Lung (tissue), 12 donors: ENCODE data around the gene GFRA1. TPM values are rescaled to one million over a fixed set of nuclear protein-coding genes. Genes with fewer than 3 reads are reported as not detected.

Source experiments
- ATAC-seq: fragments of 200-7000 bp; cut with Tn5 transposase; one replicate; pipeline ENCODE4 v1.9.1; 2020; ENCODE audit warnings: moderate number of reproducible peaks; ENCODE audit not compliant: insufficient read depth, low FRiP score
- DNase-seq, 3 donors: peaks; one replicate each; pipeline ENCODE4 v3.0.0-alpha.2; 2013 to 2017
- H3K27ac ChIP-seq, 2 donors: one replicate each; pipeline ENCODE4 v1.5.1; 2013; ENCODE audit warnings: mild to moderate bottlenecking in 2 of 2, moderate library complexity in 2 of 2, control low read depth in 1 of 2, inconsistent platforms in 1 of 2, low read depth in 1 of 2, low read length in 1 of 2
- H3K27me3 ChIP-seq, 3 donors: one replicate each; pipeline ENCODE4 v1.5.1; 2013; ENCODE audit warnings: low read length in 2 of 3; ENCODE audit not compliant: control insufficient read depth in 3 of 3, insufficient read depth in 3 of 3
- H3K36me3 ChIP-seq, 4 donors: one replicate each; pipeline ENCODE4 v1.5.1; 2013; ENCODE audit warnings: low read length in 4 of 4, mild to moderate bottlenecking in 1 of 4, moderate library complexity in 1 of 4; ENCODE audit not compliant: control insufficient read depth in 4 of 4, insufficient read depth in 4 of 4
- H3K4me1 ChIP-seq, 5 donors: one replicate each; pipeline ENCODE4 v1.5.1; 2013; ENCODE audit warnings: low read length in 5 of 5, mild to moderate bottlenecking in 2 of 5, moderate library complexity in 1 of 5; ENCODE audit not compliant: control insufficient read depth in 5 of 5, insufficient read depth in 5 of 5
- H3K4me3 ChIP-seq: one replicate; pipeline ENCODE4 v1.5.1; 2013; ENCODE audit warnings: mild to moderate bottlenecking, control low read depth, moderate library complexity
- H3K9ac ChIP-seq, 2 donors: one replicate each; pipeline ENCODE4 v1.5.1; 2013; ENCODE audit warnings: low read length in 2 of 2, control low read depth in 1 of 2; ENCODE audit not compliant: insufficient read depth in 1 of 2
- H3K9me3 ChIP-seq, 4 donors: one replicate each; pipeline ENCODE4 v1.5.1; 2013; ENCODE audit warnings: low read length in 3 of 4, mild to moderate bottlenecking in 1 of 4, moderate library complexity in 1 of 4; ENCODE audit not compliant: control insufficient read depth in 4 of 4, insufficient read depth in 3 of 4
- CTCF ChIP-seq: IDR thresholded peaks from 2 replicates; pipeline ENCODE4 v1.5.1; 2012; ENCODE audit warnings: mild to moderate bottlenecking; ENCODE audit errors: control extremely low read depth, extremely low read depth
- WGBS, 2 donors: extraction: QIAGEN DNeasy Blood & Tissue Kit; methylation state at CpG; one replicate each; pipeline ENCODE4 v1.1.7; 2013; 5-methylcytosine and 5-hydroxymethylcytosine counted together
- polyA plus RNA-seq, 2 donors: library from polyadenylated mRNA; stranded (reverse); fragments of 200-250 nt; gene quantifications; one replicate each; pipeline ENCODE4 v1.2.1, GENCODE V29; 2013
- total RNA-seq, 2 donors: library from RNA; depleted of rRNA in 1 of 2; stranded (reverse); fragments of >200 nt in 1 of 2; gene quantifications; one replicate each; pipeline ENCODE4 v1.2.1, GENCODE V29; 2014 to 2021
- donor health status: control.
- donor health status: control.
- donor health status: Bipolar disorder and iron deficiency.
- donor health status: healthy.
- donor health status: DM: yes; HTN: yes; CAD: no.

Gene GFRA1
- total and polyA plus RNA-seq, 4 donors, result 0.51 to 30.4 (median 1.4) TPM

GRCh38 chr10:116197946-116198675, 74.9 kb downstream of the GFRA1 start:
- H3K4me1 ChIP-seq, result peaks cover 0 to 1% (median 0%) of the 10 kb centered on the region in 5 donors
- peaks cover 0 to 7% (median 4%) of the 10 kb centered on the region in 4 donors for H3K9me3 ChIP-seq
- H3K9ac ChIP-seq, result no peak overlapping the region
- DNase-seq, result no peak
- no peaks in the 10 kb centered on the region for H3K27me3 ChIP-seq
- no peak overlapping the region for H3K4me3 ChIP-seq
- WGBS, 2 donors, result 75 to 77% methylated on average over 12 of the region's 12 CpGs
- H3K27ac ChIP-seq, result no peak overlapping the region
- no peak for ATAC-seq
- H3K36me3 ChIP-seq, result peaks cover 0 to 4% (median 0%) of the 10 kb centered on the region in 4 donors
- no peak for TF ChIP-seq CTCF

DNA sequence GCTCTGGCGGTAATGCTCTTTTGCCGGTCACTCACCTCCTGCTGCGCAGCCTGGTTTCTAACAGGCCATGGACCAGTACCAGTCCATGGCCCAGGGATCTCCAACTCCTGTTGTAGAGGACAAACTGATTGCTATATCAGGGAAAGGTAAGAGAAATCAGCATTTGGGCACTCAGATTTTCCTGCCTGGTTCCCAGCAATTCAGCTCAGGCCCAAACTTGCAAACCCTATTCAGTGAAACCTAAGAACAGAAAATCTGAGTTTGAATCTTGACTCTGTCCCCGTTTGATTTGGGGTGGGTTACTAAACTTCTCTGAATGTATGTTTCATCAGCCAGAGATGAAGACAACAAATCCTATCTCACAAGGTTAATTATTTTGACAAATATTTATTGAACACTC, 77.4 kb downstream of the GFRA1 start:
- H3K36me3 ChIP-seq, result peaks cover 0 to 4% (median 0%) of the 10 kb centered on the region in 4 donors
- H3K9me3 ChIP-seq, result peaks cover 0 to 7% (median 4%) of the 10 kb centered on the region in 4 donors
- no peak overlapping the region for H3K27ac ChIP-seq
- WGBS, 2 donors, result 93 to 97% methylated on average over 4 of the region's 4 CpGs
- DNase-seq, result no peak
- H3K9ac ChIP-seq, result no peak overlapping the region
- H3K4me3 ChIP-seq, result no peak overlapping the region
- ATAC-seq, result no peak
- no peak for TF ChIP-seq CTCF
- no peaks in the 10 kb centered on the region for H3K27me3 ChIP-seq
- H3K4me1 ChIP-seq, result no peaks in the 10 kb centered on the region

DNA sequence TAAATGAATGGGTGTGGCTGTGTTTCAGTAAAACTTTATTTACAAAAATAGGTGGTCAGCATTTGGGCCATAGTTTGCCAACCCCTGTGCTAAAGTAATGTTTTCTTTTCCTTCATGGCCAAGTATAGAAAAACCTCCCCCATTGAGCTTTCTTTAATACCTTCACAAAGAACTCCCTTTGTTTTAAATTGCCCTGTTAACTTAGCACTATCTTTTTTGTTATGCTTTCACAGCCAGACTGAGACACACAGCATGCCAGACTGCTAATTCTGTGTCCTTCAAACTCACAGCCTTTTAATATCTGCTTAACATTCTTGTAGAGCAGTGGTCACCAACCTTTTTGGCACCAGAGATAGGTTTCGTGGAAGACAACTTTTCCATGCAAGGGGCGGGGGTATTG, 78.0 kb downstream of the GFRA1 start:
- DNase-seq (no peak), ATAC-seq (no peak)
- no peak overlapping the region for H3K4me3 ChIP-seq
- H3K27me3 ChIP-seq, result no peaks in the 10 kb centered on the region
- H3K36me3 ChIP-seq, result peaks cover 0 to 4% (median 0%) of the 10 kb centered on the region in 4 donors
- peaks cover 0 to 7% (median 4%) of the 10 kb centered on the region in 4 donors for H3K9me3 ChIP-seq
- H3K9ac ChIP-seq, result no peak overlapping the region
- H3K27ac ChIP-seq, result no peak overlapping the region
- TF ChIP-seq CTCF, result no peak
- H3K4me1 ChIP-seq, result no peaks in the 10 kb centered on the region
- WGBS, 2 donors, result 64 to 90% methylated on average over 2 of the region's 2 CpGs
